PC-3 (cell line): ENCODE measurements around the gene DSC2.

Experiments used
- CTCF ChIP-seq: fragments of 300-600 bp; sonication (generic); conservative IDR thresholded peaks from 2 replicates; pipeline ENCODE4 v1.5.1; 2017; ENCODE audit warnings: antibody characterized with exemption, low read depth, mild to moderate bottlenecking, low read length
- EZH2 ChIP-seq: fragments of 300-600 bp; sonication (generic); IDR thresholded peaks from one replicate; pipeline ENCODE4 v1.6.1; 2017; ENCODE audit warnings: antibody characterized with exemption, mild to moderate bottlenecking, low read length; ENCODE audit not compliant: unreplicated experiment

GRCh38 chr18:31043709-31044108 lies 58.5 kb downstream of the DSC2 start:
- TF ChIP-seq EZH2 (no peak), CTCF (no peak)
